ENCODE data around the gene MAGEF1.
"Not testable (repeated sequence)": the region's sequence is repeated elsewhere in the genome, so short reads cannot be mapped to it uniquely, and the experiment has no call there.

The MAGEF1 gene

DNA sequence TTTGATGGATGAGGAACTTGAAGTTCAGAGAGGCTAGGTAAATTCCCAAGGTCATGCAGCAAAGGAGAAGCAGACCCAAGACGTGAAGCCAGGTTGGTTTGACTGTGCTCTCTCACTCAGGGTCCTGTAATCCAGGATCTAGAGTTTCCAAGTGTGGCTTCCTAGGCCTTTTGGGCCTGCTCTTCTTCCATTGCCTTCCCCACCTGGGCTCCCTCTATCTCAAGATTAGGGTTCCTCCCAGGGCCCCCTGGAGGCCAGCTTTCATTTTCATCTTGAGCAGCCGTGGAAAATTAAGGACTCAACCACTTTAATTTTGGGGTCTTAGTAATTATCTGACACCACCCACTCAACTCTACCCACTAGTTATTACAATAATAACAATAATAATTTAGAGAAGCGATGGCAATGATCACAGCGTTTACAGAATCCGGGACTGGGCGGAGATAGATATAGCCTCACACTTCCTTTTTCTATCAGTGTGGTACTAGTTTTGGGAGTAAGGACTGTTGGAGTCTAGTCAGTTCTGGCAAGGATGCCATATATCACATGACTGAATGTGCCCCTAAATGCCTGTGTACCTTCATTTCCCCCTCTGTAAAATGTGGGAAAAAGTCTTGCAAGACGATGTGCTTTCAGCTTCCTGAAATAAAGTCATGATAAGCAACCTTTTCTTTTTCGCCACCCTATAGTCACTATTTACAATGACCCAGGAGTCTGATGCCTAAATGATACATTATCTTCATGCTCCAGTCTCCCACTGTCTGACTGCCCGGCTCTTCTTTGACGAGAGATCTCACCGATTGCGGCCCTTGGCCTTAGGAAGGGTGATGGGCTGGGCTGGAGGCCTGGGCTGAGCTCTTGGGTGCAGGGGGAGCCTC is 30.2 kb upstream of the MAGEF1 start:
- DNase-seq = no peak

DNA sequence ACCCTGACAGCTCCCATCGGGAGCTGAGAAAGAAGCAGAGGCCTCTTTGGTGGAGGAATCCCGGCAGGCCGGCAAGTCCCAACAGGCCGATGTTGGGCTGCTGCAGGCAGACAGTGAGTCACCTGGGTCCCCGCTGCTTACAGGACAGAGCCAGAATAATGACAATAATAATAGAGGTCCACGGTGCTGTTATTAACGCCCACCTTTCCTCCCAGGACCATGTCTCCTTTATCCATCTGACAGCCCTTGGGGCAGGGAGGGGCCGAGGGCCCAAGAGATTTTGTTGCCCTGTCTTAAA is 29.3 kb upstream of the MAGEF1 start:
- no peak for DNase-seq

DNA sequence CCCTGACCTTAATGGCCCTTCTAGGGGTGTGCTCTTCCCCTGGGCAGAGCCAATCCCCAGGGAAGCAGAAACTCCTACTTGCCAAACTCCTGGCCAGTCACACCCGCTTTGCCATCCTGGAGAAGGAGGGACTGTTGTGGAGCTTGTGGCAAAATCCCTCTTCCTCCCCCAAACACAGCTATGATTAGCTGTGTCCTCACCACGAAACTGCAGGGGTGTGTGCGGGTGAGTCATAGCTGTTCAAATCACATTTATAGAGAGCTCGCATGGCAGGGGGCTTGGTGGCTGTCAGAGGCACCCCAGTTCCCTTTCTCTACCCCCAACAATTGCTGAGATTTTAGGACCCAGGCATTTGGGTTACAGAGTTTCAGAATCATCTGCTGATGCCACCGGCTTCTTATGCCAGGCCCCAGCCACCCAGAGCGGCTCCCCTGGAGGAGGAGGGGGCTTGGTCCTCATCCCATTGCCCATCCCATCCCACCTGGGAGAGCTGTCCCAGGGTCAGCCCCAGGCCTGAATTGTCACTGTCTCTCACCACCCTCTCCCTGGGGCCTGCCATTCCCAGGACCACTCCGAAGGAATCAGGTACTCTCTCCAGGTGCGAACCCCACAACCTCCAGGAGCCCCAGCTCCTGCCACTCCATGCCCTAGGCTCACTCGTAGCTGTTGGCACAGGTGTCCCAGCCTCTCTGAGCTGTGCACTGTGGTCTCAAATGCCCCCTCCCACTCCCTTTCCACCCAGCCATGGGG is 28.8 kb upstream of the MAGEF1 start:
- DNase-seq = no peak

DNA sequence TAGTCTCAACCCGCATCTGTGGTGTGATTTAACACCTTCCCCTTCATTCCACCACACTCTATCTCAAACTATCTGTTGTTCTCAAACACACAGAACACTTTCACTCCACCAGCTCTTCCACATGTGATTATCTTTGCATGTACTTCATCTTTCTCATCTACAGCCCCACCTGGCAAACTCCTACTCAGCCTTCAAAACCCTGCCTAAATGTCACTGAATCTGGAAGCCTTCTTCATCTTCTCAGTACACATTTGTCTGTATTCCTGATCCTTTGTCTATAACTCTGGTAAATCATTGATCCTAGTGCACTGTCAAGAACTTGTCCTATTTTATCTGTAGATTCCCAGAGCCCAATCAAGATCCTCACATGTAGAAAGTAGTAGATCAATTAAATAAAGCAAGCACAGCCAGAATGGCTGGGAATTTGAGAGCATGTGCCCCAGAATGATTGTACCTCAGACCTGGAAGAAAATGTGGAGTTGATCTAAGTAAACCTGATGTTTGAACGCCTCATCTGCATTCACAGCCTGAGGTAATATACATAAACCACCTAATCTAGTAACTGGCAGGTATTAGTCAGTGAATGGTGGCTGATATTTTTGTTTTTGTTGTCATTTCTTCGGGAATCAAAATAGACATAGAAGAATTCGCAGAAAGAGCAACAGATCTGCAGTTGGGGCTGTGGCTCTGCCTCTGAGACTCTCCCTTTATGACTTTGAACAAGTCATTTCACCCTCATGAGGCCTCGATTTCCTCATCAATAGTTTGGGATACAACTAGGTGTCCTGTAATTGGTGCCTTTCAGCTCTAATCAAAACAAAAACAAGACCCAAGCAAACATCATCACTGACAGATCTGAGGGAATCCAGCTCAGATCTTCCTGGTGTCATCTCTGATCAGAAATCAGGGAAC is 28.0 kb upstream of the MAGEF1 start:
- no peak for DNase-seq

DNA sequence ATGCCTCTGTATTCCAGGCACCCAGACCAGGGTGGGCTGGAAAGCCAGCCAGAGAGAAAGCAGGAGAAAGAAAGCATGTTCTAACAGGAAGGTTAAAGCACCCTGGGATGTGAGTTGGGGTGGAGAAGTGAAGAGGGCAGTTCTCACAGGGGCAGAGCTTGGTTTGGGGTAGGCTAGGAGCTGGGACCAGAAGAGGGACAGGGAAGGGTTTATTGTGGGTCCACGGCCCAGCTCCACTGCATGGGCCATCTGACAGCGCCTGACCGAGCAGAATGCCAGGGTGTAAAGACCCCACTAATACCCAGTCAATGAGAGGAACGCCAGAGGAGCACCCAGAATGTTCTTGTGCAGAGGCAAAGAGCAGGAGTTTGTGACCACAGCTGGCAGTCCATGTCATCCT is 27.1 kb upstream of the MAGEF1 start:
- DNase-seq = no peak

DNA sequence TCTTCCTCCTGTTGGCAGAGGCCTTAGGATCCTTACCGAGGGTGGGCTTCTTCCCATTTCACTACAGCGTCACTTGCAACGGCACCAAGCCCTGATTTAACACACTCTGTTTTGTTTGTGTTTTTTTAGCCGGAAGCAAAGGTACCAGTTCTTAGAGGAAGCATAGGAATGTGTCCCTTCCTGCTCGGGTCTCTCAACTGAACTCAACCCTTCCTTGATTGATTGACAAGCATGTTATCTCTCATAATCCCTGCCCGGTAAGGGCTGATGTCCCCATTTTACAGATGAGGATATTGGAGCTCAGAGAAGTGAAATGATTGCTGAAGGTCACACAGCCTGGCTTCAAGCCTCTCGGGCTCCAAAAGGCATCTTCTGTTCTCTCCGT is 26.6 kb upstream of the MAGEF1 start:
- DNase-seq = no peak

DNA sequence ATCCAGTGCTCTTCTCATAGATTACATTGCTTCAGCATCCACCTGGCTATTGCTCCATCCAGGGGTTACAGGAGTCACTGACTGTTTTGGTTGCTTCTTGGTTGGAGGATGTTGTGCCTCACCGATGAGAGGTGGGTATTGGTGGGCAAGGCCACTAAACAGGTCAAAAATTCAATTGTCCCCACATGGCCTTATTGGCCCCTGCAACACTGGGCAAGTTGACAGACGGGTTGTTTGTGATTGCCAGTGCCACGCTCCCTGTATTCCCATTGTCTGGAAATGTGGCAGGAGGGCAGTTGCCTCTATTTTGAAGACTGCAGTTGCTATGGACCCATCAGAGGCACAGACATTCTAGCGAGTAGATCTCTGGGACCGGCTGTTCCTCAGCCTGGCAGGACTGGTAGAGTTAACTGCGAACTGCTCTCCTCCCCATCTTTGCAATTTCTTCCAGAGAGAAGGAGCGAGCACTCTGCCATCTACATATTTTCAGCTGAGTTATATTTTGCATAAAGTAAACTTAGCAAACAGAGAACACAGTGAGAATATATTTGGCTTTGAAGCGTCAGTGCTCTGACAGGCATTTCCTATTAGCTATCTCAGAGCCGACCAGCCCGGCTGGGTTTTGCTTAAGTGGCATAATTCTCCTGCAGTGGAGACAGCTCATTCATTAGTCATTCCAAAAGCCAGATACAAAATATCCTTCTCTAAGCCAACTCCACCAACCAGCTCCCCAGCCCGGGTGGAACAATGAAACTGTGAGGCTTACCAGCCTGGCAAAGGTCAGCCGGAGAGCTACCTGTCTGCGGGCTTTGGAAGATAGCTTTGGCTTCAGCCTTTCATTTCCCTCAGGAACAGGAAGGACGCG is 26.0 kb upstream of the MAGEF1 start:
- no peak for DNase-seq

DNA sequence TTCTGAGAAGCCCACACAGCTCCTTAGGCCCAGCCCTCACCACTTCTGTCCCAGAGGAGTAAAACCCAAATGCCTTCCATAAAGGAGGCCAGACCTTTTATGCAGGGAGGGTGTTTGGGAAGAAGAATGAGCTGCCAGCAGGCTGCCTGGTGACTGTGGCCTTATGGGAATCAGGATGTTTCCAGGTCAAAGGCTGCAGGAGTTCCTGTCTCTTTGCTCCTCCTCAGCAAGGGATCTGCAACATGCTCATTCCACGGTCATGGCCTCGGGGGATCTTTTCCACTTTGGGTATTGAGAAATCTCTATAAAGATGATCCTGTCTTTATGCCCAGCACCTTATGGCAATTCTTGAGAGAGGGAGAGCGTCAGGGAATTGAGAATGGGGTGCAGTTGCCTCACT is 25.2 kb upstream of the MAGEF1 start:
- DNase-seq = no peak

DNA sequence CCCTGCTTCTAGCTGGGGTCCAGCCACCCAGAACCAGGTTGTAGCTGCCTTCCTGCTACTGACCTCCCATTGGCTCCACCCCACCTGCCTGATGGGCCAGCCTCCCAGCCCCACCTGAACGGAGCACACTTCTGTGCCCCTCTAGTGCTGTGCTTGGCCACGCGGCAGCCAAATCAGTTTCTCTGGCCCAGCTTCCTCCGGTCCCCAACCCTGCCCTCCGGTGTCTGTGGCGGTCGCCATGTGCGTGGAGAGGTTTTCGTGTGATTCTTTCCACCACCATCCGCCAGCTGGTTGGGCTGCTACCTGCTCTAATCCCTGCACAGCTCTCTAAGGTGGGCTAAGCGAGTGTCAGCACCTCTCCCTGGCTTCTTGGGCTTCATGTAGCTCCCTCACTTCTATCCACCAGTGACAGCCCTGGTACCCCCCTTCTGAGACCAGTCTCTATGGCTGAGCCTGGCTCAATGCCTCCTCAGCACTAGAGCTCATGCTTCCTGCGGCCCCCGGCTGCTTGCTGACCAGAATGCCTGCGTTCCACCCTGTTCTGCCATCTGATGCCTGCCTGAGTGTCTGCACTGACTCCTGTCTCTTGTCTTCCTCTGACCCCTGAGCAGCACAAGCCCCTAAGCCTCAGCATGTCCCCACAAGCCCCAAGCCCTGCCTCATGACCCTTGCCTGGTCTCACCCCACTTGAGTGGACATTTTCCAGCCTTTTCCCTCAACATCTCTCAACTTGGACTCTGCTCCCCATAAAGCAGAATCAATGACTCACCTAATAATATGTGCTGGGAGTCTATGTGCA is 23.2 kb upstream of the MAGEF1 start:
- no peak for DNase-seq

DNA sequence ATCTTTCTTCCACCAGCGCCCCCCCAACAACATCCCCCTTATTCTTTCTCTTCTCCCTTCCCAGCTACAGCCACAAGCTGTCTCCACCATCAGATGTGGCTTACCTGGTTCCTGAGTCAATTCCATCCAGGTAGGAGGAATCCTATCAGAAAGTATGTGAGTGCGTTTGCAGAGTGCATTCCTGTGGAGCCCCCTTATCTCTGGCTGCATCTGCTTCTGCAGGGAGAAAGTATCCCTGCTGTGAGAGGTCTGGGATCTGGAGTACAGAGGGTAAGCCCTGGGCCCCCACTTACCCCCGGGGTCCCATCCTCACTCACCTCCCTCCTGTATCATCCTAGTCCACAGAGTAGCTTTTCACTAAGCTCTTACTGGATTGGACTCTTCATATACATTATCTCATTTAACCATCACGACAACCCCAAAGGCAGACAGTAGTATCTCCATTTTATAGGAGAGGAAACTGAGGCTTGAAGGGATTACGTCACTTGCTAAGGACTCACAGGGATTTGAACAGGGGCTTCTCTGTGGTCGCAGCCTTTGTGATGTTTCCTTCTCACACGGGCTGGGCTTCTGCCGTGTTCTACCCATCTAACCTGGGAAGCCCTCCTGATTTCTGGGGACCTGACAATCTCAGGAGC is 22.2 kb upstream of the MAGEF1 start:
- DNase-seq = no peak

DNA sequence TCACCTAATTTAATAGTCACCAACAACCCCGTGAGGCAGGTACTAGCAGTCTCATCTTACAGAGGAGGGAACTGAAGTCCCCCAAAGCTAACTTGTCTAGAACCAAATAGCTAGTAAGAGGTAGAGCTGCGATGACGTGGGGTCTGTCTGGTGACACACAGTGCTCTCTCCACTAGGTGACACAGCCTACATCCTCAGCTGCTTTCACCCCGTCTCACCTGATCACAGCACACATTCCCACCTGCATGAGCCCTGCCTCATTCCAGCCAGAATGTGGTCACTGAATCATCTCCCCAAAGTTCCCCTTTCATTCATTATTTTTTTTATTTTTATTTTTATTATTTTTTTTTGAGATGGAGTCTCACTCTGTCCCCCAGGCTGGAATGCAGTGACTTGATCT is 21.3 kb upstream of the MAGEF1 start:
- DNase-seq = no peak

DNA sequence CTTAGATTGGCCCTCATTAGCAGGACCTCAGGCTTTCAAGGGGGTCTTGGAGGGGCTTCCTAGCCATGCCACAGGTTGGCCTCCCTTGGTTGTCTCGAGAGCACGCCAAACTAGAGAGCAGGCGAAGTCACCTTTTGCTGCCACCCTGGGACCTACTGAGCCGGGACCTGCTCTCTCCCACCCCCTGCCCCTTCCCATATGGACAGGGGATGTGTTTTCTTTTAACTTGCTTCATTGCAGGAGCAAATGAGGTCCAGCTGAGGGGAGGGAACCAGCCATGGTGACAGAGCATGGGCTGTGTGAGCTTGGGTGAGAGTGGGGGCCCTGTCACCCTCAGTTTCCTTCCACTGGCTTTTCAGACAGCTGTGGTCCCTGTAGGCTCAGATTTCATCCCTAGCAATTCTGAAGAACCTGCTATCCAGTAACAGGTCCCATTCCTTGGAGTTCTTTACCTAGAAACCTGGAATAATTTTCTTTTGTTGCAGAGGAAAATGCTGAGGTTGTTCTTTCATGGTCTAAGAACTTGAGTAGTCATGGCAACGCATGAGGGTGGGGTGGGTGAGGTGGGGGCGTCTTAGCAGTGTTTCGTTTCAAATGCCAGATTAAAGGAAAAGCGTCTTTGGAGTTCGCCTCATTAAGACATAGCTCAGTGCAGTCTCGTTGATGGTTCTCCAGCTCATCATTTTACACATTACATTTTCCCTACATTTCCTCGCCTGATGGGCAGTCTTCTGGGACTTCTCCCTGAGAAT is 20.1 kb upstream of the MAGEF1 start:
- DNase-seq = no peak

DNA sequence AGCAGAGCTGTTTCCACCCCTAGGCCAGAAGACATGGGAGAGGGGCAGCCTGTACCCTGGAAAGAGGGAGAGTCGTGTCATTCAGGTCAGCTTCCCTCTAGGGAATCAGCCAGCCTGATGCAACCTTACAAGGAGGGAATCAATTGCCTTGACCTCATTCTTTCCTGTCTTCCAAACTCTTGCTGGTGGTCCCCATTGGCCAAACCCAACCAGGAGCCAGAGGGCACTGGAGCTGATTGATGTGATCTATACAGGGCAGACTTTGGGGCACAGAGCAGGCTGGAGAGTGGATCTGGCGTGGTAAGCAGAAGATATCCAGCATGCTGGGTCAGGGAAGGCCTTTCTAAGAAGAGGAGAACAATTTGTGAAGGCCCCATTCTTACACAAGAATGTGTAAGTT is 19.1 kb upstream of the MAGEF1 start:
- DNase-seq = no peak

DNA sequence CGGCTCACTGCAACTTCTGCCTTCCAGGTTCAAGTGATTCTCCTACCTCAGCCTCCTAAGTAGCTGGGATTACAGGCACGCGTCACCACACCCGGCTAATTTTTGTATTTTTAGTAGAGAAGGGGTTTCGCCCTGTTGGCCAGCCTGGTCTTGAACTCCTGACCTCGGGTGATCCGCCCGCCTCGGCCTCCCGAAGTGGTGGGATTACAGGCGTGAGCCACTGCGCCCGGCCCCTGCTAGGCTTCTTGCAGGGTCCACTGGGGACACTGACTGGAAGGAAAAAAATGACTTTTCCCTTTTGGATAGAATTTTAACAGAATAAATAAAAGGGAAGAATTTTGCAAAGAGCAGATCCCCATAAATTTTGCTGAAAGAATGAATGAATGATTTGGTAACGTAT is 17.3 kb upstream of the MAGEF1 start:
- not testable (repeated sequence) for DNase-seq

DNA sequence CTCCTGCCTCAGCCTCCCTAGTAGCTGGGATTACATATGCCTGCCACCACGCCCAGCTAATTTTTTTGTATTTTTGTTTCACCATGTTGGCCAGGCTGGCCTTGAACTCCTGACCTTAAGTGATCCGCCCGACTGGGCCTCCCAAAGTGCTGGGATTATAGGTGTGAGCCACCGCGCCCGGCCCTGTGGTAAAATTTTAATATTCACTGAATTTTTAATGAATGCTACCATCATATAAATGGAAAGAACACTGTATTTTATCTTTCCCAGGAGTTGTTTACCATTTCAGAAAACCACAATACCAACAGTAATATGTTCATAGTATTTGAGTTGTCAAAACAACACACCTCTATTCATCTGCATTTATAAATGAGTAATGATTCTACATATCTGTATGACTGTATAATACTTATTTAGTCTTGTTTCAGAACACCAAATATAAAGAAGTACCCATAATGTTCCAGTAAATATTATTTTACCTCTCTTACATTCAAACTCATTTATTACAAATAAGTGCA is 16.2 kb upstream of the MAGEF1 start:
- no peak for DNase-seq

DNA sequence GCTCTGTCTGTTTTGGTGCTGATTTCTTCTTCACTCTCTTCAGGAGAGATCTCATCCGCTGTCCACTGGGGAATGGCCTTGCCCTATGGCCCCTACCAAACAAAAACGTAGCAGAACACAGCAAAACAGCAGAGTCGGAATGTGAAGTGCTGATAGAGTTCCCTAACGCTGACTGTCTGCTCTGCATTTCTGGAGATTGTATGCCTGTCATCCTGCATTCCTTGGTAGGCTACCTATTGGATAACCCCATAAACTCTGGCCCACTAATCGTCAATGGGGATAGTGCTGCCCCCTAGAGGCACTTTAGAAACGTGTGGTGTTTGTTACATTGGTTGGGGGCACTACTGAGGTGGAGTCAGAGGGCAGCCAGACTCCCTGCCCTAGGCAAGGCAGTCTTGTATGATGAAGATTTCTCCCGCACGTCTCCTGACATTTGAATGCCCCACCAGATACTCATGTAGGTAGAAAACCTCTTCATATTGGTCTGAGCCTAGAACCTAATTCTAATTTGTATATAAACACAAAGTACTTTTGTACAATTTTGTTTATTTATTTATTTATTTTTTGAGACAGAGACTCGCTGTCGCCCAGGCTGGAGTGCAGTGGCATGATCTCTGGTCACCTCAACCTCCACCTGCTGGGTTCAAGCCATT is 15.6 kb upstream of the MAGEF1 start:
- peak; percentile 39 for DNase-seq

DNA sequence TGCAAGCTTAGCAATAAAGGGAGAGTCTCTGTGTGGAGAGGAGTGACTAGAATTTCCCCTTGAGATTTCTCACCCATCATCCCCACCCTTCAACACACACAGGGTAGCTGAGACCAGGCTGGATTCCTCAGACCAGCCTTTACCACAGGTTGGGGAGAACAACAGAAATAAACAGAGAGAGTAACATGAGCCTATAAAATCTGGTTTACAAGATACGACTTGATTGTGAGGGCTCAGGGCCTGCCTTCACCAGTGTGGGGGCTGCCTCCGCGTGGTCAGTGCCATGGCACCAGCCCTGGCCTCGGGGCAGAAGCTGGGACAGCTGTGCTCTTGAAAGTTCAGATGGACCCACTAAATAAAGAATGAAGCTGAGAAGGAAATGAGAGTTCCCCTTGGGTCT is 14.6 kb upstream of the MAGEF1 start:
- no peak for DNase-seq

DNA sequence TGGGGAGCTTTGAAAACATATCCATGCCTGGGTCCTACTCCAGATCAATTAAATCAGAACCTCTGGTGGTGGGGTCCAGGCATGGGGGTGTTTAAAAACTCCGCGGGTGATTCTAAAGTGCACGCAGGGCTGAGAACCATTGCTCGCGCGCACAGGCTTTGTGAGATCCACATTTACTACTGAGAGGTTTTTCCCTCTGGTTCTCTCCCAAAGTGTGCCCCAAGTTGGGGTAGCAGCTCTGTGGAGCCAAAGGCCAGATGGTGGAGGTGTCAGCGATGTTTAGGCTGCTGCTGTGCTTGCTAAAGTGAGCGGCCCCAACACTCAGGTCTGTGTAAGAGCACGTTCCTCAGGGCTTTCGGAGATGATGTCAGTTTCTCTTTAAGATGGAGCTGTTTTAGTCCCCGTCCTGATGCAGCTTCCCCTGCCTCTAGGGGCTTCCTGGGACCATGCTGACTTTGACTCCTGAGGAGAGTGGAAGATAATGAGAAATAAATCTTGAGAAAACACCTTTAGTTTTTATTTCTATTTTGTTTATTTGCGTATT is 13.4 kb upstream of the MAGEF1 start:
- DNase-seq = no peak

DNA sequence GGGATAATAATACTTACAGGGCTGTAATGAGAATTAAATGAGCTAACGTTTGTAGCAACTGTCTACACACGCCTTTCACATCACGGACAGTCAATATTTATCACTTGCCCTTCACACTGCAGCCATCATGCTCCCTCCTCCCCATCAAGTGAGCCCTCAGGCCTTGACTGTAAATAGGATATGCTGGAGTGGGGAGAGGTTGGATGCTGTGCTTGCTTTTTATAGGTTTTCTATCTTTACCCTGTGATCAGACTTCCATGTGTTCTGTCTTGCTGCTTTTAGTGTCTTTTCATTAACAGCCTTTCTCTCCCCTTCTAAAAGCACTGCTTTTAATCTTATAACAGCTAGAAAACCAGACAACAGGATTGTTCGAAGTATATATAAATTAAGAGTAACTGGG is 12.8 kb upstream of the MAGEF1 start:
- DNase-seq = no peak
